Measurements from ENCODE around the gene MPHOSPH6.
"Not testable (repeated sequence)": the region's sequence is repeated elsewhere in the genome, so short reads cannot be mapped to it uniquely, and the experiment has no call there.

MPHOSPH6 gene

GRCh38 chr16:82150549-82150948 lies 19.5 kb downstream of the MPHOSPH6 start:
- Histone ChIP-seq H3K9me3 (ENCODE audit: control insufficient read depth, low read length) (no peaks in the 10 kb centered on the region), H3K36me3 (ENCODE audit: control insufficient read depth, insufficient read depth, low read length) (peaks cover 6% of the 10 kb centered on the region), H3K4me3 (ENCODE audit: insufficient read depth, low read depth, low read length, poor library complexity, severe bottlenecking) (no peak overlapping the region), H3K27ac (ENCODE audit: insufficient read depth, low read length, poor library complexity, severe bottlenecking) (no peak overlapping the region), H3K27me3 (replicated peaks; ENCODE audit: control insufficient read depth, insufficient read depth, low read length, poor library complexity, severe bottlenecking) (no peaks in the 10 kb centered on the region), H3K4me1 (ENCODE audit: control insufficient read depth, insufficient read depth, low read length, poor library complexity, severe bottlenecking) (no peaks in the 10 kb centered on the region)
- no peak for DNase-seq

DNA sequence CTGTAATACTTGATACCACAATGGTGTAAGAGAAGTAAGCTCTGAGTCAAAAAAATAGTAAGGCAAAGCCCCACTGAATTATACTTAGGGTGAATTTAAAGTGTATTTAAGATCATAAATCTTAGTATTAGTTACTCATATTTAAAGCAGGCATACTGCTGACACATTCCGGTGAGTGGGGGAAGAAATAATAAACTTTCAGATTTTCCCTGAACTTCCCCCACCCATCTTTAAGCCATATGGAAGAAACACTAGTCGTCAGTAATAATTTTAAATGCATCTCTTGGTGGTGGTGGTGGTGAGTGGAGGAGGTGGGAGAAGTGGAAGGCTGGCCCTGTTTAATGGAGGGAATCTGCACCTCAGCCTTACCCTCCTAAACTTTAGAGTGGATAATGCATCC lies 20.5 kb downstream of the MPHOSPH6 start:
- no peaks in the 10 kb centered on the region for H3K27me3 ChIP-seq (replicated peaks; ENCODE audit: control insufficient read depth, insufficient read depth, low read length, poor library complexity, severe bottlenecking)
- no peaks in the 10 kb centered on the region for H3K4me1 ChIP-seq (ENCODE audit: control insufficient read depth, insufficient read depth, low read length, poor library complexity, severe bottlenecking)
- no peak overlapping the region for H3K4me3 ChIP-seq (ENCODE audit: insufficient read depth, low read depth, low read length, poor library complexity, severe bottlenecking)
- no peak for DNase-seq
- no peak overlapping the region for H3K27ac ChIP-seq (ENCODE audit: insufficient read depth, low read length, poor library complexity, severe bottlenecking)
- peaks cover 6% of the 10 kb centered on the region for H3K36me3 ChIP-seq (ENCODE audit: control insufficient read depth, insufficient read depth, low read length)
- no peaks in the 10 kb centered on the region for H3K9me3 ChIP-seq (ENCODE audit: control insufficient read depth, low read length)

DNA sequence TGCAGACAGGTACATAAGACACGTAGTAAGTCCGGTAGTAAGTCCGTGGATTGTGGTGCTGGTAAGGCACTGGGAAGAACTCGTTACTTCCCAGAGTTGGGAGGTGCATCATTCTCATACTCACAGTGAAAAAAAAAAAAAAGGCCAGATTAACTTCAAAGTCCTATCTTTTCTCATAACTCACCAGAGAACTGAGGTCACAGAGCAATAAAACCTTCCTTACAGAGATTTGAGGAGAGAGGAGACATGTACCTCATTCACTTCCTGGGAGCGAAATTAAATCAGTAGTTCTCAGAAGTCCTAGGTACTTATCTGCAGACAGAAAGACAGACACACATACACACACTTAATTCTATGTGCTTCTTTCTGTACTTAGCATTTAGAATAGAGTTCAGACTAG lies 22.5 kb downstream of the MPHOSPH6 start:
- H3K27me3 ChIP-seq (replicated peaks; ENCODE audit: control insufficient read depth, insufficient read depth, low read length, poor library complexity, severe bottlenecking) = no peaks in the 10 kb centered on the region
- H3K27ac ChIP-seq (ENCODE audit: insufficient read depth, low read length, poor library complexity, severe bottlenecking) = no peak overlapping the region
- H3K9me3 ChIP-seq (ENCODE audit: control insufficient read depth, low read length) = no peaks in the 10 kb centered on the region
- H3K4me3 ChIP-seq (ENCODE audit: insufficient read depth, low read depth, low read length, poor library complexity, severe bottlenecking) = no peak overlapping the region
- H3K36me3 ChIP-seq (ENCODE audit: control insufficient read depth, insufficient read depth, low read length) = peaks cover 6% of the 10 kb centered on the region
- DNase-seq = no peak
- H3K4me1 ChIP-seq (ENCODE audit: control insufficient read depth, insufficient read depth, low read length, poor library complexity, severe bottlenecking) = no peaks in the 10 kb centered on the region

DNA sequence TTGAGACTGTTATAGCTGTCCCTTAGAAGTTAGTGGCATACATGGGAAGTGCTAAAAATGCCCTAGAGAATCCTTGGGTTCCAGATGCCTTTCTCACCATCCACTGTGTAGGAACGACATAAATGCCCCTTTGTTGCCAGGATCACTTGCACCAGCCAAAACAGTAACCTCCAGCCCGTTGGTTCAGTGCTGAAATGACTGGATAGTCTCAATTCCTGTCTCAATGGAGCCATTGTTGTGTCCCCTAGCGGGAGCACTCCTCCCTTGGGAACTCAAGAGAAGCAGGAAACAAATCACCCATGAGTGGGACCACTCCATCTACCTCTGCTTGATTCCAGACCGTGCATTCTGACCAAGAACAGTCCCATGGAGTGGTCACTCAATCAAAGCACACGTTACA lies 23.1 kb downstream of the MPHOSPH6 start:
- Histone ChIP-seq H3K27ac (ENCODE audit: insufficient read depth, low read length, poor library complexity, severe bottlenecking) (no peak overlapping the region), H3K9me3 (ENCODE audit: control insufficient read depth, low read length) (no peaks in the 10 kb centered on the region), H3K36me3 (ENCODE audit: control insufficient read depth, insufficient read depth, low read length) (peaks cover 6% of the 10 kb centered on the region), H3K27me3 (replicated peaks; ENCODE audit: control insufficient read depth, insufficient read depth, low read length, poor library complexity, severe bottlenecking) (no peaks in the 10 kb centered on the region), H3K4me3 (ENCODE audit: insufficient read depth, low read depth, low read length, poor library complexity, severe bottlenecking) (no peak overlapping the region), H3K4me1 (ENCODE audit: control insufficient read depth, insufficient read depth, low read length, poor library complexity, severe bottlenecking) (no peaks in the 10 kb centered on the region)
- DNase-seq = no peak

DNA sequence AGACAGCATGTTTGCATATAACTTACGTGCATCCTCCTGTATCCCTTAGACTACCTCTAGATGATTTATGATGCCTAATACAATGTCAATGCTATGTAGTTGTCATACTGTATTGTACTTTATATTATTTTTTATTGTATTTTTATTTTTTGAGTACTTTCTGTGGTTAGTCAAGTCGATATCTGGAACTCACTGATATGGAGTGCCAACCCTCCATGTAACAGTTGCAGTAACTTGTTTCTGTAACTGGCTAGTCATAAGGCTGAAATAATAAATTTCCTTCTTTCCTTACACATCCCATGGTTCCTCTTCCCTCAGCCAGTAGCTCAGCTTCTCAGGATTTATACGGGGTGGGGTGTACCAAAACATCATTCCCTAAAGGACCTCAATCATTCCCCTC lies 23.5 kb downstream of the MPHOSPH6 start:
- H3K27me3 ChIP-seq (replicated peaks; ENCODE audit: control insufficient read depth, insufficient read depth, low read length, poor library complexity, severe bottlenecking) = no peaks in the 10 kb centered on the region
- peaks cover 6% of the 10 kb centered on the region for H3K36me3 ChIP-seq (ENCODE audit: control insufficient read depth, insufficient read depth, low read length)
- H3K9me3 ChIP-seq (ENCODE audit: control insufficient read depth, low read length) = no peaks in the 10 kb centered on the region
- DNase-seq = no peak
- no peaks in the 10 kb centered on the region for H3K4me1 ChIP-seq (ENCODE audit: control insufficient read depth, insufficient read depth, low read length, poor library complexity, severe bottlenecking)
- H3K27ac ChIP-seq (ENCODE audit: insufficient read depth, low read length, poor library complexity, severe bottlenecking) = no peak overlapping the region
- H3K4me3 ChIP-seq (ENCODE audit: insufficient read depth, low read depth, low read length, poor library complexity, severe bottlenecking) = no peak overlapping the region

- H3K9me3 ChIP-seq (ENCODE audit: control insufficient read depth, low read length); H3K27me3 ChIP-seq (replicated peaks; ENCODE audit: control insufficient read depth, insufficient read depth, low read length, poor library complexity, severe bottlenecking); H3K27ac ChIP-seq (ENCODE audit: insufficient read depth, low read length, poor library complexity, severe bottlenecking); H3K4me1 ChIP-seq (ENCODE audit: control insufficient read depth, insufficient read depth, low read length, poor library complexity, severe bottlenecking); DNase-seq; H3K36me3 ChIP-seq (ENCODE audit: control insufficient read depth, insufficient read depth, low read length); H3K4me3 ChIP-seq (ENCODE audit: insufficient read depth, low read depth, low read length, poor library complexity, severe bottlenecking): not testable (repeated sequence)
Observed at GRCh38 chr16:82139286-82139571, 30.8 kb downstream of the MPHOSPH6 start.

DNA sequence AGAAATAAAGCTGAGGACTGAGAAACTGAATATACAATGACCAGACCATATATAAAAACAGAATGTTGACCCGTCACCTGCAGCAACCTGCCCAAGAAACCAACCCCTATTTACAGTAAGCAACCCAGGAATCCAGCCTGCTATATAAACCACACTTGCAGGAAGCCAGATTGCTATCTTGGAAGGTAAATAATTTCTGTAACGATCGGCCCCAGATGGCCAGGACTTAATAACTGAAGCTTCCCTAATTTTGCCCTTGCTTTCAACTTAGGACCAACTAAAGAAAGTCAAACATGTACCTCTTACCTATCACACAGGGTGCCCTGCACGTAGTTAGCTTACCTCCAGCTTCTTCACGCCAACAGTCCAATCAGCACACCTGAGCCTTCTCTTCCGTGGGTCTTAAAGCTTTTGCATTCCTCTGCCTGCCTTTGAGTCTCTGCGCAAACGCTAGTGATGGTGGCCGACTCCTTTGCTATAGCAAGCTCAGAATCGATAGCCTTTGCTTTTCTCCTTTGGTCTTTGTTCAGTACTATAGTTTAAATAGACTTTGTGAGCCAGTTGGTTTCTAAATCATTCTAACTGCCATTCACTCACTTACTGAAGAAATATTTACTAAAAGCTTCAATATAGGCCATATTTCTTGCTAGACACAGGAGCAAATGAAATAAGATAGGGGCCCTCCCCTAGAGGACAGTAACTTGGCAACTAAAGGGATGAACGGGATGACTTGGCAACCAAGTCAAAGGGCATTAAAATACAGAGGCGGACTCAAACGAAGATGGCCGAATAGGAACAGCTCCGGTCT lies 31.3 kb downstream of the MPHOSPH6 start:
- peaks cover 2% of the 10 kb centered on the region for H3K4me1 ChIP-seq (ENCODE audit: control insufficient read depth, insufficient read depth, low read length, poor library complexity, severe bottlenecking)
- no peaks in the 10 kb centered on the region for H3K9me3 ChIP-seq (ENCODE audit: control insufficient read depth, low read length)
- no peaks in the 10 kb centered on the region for H3K36me3 ChIP-seq (ENCODE audit: control insufficient read depth, insufficient read depth, low read length)
- H3K4me3 ChIP-seq (ENCODE audit: insufficient read depth, low read depth, low read length, poor library complexity, severe bottlenecking) = no peak overlapping the region
- no peak overlapping the region for H3K27ac ChIP-seq (ENCODE audit: insufficient read depth, low read length, poor library complexity, severe bottlenecking)
- DNase-seq = no peak
- H3K27me3 ChIP-seq (replicated peaks; ENCODE audit: control insufficient read depth, insufficient read depth, low read length, poor library complexity, severe bottlenecking) = no peaks in the 10 kb centered on the region

GRCh38 chr16:82137822-82138167 lies 32.2 kb downstream of the MPHOSPH6 start:
- Histone ChIP-seq H3K27ac (ENCODE audit: insufficient read depth, low read length, poor library complexity, severe bottlenecking) (no peak overlapping the region), H3K9me3 (ENCODE audit: control insufficient read depth, low read length) (no peaks in the 10 kb centered on the region), H3K36me3 (ENCODE audit: control insufficient read depth, insufficient read depth, low read length) (no peaks in the 10 kb centered on the region), H3K27me3 (replicated peaks; ENCODE audit: control insufficient read depth, insufficient read depth, low read length, poor library complexity, severe bottlenecking) (no peaks in the 10 kb centered on the region), H3K4me3 (ENCODE audit: insufficient read depth, low read depth, low read length, poor library complexity, severe bottlenecking) (no peak overlapping the region), H3K4me1 (ENCODE audit: control insufficient read depth, insufficient read depth, low read length, poor library complexity, severe bottlenecking) (peaks cover 7% of the 10 kb centered on the region)
- no peak for DNase-seq

- Histone ChIP-seq H3K4me3 (ENCODE audit: insufficient read depth, low read depth, low read length, poor library complexity, severe bottlenecking) (no peak overlapping the region), H3K4me1 (ENCODE audit: control insufficient read depth, insufficient read depth, low read length, poor library complexity, severe bottlenecking) (peaks cover 7% of the 10 kb centered on the region), H3K27me3 (replicated peaks; ENCODE audit: control insufficient read depth, insufficient read depth, low read length, poor library complexity, severe bottlenecking) (no peaks in the 10 kb centered on the region), H3K27ac (ENCODE audit: insufficient read depth, low read length, poor library complexity, severe bottlenecking) (no peak overlapping the region), H3K9me3 (ENCODE audit: control insufficient read depth, low read length) (no peaks in the 10 kb centered on the region), H3K36me3 (ENCODE audit: control insufficient read depth, insufficient read depth, low read length) (no peaks in the 10 kb centered on the region)
- no peak for DNase-seq
Observed at GRCh38 chr16:82136956-82137821, 32.8 kb downstream of the MPHOSPH6 start.

GRCh38 chr16:82135844-82136243 lies 34.2 kb downstream of the MPHOSPH6 start:
- no peak overlapping the region for H3K27ac ChIP-seq (ENCODE audit: insufficient read depth, low read length, poor library complexity, severe bottlenecking)
- no peaks in the 10 kb centered on the region for H3K9me3 ChIP-seq (ENCODE audit: control insufficient read depth, low read length)
- H3K4me1 ChIP-seq (ENCODE audit: control insufficient read depth, insufficient read depth, low read length, poor library complexity, severe bottlenecking) = peaks cover 7% of the 10 kb centered on the region
- no peak for DNase-seq
- H3K27me3 ChIP-seq (replicated peaks; ENCODE audit: control insufficient read depth, insufficient read depth, low read length, poor library complexity, severe bottlenecking) = no peaks in the 10 kb centered on the region
- H3K36me3 ChIP-seq (ENCODE audit: control insufficient read depth, insufficient read depth, low read length) = no peaks in the 10 kb centered on the region
- no peak overlapping the region for H3K4me3 ChIP-seq (ENCODE audit: insufficient read depth, low read depth, low read length, poor library complexity, severe bottlenecking)
